GM21515 (cell line): ENCODE measurements around the gene PLEKHA7.

ENCODE experiments used
- ATAC-seq: cut with Tn5 transposase; IDR thresholded peaks from one replicate; pipeline ENCODE4 v1.9.1; 2021; ENCODE audit not compliant: unreplicated experiment

Gene PLEKHA7

DNA sequence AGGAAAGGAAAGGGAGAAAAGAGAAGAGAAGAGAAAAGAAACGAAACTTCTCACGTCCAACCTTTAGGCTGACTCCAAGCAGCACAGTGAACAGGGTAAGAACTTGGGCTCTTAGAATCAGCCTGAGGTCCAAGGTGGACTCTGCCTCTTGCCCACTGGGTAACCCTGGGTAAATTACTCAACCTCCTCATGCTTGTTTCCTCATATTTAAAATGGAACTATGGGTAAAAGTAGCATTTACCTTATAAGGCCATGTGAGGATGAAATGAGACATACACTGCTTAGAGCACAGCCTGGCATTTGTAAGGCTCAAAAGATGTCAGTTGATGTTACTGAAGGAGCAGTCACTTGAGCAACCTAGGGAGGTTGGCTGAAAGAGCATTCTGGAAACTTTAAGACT lies 167.9 kb downstream of the PLEKHA7 start:
- ATAC-seq, result no peak

- ATAC-seq, result no peak
Observed at GRCh38 chr11:16844268-16844771, 169.9 kb downstream of the PLEKHA7 start.

DNA sequence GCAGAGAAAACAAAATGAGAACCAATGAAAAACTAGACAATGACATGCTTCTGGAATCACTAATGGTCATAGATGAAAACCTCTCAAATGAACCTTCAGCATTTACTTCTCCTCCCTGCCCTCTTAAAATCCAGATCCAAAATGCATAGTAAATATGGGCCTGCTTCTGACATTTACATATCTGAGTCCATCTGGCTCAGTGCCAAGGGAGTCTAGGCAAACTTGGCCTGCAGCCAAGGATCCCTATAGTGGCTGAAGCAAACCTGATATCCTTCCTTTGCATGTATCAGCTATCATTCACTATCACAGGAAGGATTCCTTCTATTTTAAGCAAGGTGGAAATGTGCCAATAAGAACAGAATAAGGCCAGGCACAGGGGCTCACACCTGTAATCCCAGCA lies 170.9 kb downstream of the PLEKHA7 start:
- no peak for ATAC-seq

GRCh38 chr11:16841984-16842383 lies 172.2 kb downstream of the PLEKHA7 start:
- no peak for ATAC-seq

DNA sequence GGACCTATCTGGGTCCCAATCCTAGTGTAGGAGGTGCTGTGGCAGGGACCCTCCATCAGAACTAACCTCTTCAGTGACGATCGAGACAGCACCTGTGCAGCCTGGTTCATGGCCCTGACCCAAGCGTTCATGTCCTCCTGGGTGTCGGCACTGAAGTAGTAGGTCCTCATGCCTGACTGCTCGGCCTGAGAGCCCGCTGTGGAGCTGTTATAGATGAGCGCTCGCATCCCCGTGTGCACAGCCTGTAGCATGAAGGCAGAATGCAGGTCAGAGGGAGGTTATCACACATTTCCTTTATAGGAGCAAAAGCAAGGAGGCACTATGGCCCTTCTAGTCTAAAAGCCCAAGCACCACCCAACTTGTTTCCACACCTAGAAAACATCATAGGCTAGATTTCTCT lies 172.7 kb downstream of the PLEKHA7 start:
- no peak for ATAC-seq

DNA sequence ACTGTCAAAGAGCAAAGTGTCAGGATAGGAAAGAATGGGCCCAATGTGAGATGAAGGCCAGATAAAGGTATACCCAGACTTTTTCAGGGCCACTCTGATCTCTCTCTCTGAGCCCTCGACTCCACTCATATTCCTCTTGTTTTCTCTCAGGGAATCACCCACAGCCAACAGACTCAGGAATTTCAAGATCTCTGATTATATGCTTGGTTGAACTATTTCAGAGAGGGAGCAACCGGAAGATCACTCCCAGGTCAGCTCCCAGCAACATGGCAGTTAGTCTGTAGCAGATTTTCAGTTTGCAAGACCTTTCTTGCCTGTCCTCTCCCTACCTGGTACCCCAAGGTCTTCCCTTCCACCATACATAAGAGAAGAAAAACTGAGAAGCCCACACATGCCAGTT lies 173.3 kb downstream of the PLEKHA7 start:
- ATAC-seq, result no peak

- no peak for ATAC-seq
Observed at GRCh38 chr11:16839821-16840220, 174.4 kb downstream of the PLEKHA7 start.

- no peak for ATAC-seq
Observed at GRCh38 chr11:16834384-16834783, 179.8 kb downstream of the PLEKHA7 start.

GRCh38 chr11:16833026-16833425 lies 181.2 kb downstream of the PLEKHA7 start:
- ATAC-seq, result no peak

DNA sequence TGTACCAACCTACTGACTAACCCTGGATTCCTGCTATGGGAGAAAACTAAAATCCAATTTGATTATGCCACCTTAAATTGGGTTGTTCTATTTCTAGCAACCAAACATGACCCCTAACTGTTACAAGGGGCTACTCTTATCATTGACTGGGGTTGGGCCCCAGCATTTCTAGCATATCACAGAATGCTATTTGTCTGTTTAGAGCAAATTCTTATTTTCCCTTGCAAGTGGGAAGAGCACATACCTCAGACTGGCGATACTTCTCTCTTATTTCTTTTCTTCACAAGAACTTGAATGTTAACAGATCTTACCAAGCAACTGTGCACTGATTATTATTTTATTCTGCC lies 182.0 kb downstream of the PLEKHA7 start:
- ATAC-seq, result no peak

DNA sequence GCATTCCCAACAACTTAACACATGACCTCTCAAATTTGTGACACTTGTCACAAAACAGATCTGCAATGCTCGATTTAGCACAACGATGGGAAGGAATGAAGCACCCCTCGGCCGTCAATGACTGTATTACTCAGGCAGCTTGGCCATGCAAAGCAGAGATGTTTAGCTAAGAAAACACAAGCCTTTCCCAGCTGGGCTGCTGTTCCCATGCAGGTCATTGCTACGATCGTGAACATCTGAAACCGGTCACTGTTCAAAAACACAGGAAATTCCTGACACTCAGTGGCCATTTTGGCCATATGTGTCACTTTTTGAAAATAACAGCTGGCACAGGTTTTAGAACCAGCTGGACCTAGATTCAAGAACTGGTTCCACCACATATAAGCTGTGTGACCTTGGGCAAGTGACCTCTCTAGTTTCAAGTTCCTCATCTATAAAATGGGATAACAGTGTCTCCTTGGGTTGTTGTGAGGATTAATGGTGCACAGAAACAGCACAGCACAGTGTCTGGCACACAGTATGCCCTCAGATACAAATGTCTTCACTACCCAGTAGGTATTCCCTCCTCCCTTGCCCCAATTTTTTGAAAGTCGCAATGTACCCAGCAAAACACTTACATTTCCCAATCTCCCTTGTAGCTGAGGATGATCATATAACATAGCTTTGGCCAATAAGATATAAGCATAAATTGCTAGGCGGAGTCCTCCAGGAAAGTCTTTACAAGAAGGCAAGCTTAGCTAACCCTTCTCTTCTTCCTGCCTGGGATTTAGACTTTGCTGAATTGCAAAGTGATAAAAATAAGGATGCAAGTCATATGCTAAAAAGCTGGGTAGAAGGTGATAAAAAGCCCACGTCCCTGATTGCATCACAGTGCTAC lies 182.7 kb downstream of the PLEKHA7 start:
- no peak for ATAC-seq

GRCh38 chr11:16827139-16827538 lies 187.1 kb downstream of the PLEKHA7 start:
- no peak for ATAC-seq

DNA sequence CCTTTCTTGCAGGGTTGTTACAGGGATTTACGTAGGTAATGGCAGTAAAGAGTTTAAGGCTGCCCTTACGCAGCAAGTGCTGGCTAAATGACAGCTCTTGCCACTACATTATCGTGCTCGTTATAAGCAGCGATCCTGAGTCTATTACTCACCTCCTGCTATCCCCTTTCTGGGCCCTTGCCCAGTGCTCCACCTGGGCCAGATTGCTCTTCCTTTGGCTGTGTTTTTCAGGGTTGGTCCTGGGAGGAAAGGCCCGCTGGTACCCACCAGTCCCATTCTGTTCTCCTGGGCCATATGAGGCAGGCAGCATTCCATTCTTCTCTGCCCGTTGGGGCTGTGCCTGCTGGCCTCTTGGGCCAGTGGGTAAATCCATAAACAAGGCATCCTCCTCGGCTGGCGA lies 188.2 kb downstream of the PLEKHA7 start:
- ATAC-seq, result no peak

DNA sequence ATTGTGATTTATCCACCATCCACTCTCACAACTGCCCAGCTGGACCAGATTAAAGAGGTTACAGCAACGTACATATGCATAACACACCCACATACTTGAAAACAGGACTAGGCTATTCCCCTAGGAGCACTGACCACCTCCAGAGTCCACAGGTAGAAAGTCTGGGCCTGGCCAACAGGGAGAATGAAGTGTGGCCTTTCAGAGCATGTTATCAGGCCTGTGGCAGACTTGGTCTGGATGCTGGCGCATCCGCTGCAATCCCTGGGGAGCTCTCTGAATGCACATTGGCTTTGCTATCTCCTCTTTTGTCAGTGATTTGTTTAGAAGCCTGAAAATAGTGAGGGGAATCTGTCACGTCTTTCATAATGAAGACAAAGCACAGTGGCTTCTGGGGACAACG lies 189.1 kb downstream of the PLEKHA7 start:
- no peak for ATAC-seq

DNA sequence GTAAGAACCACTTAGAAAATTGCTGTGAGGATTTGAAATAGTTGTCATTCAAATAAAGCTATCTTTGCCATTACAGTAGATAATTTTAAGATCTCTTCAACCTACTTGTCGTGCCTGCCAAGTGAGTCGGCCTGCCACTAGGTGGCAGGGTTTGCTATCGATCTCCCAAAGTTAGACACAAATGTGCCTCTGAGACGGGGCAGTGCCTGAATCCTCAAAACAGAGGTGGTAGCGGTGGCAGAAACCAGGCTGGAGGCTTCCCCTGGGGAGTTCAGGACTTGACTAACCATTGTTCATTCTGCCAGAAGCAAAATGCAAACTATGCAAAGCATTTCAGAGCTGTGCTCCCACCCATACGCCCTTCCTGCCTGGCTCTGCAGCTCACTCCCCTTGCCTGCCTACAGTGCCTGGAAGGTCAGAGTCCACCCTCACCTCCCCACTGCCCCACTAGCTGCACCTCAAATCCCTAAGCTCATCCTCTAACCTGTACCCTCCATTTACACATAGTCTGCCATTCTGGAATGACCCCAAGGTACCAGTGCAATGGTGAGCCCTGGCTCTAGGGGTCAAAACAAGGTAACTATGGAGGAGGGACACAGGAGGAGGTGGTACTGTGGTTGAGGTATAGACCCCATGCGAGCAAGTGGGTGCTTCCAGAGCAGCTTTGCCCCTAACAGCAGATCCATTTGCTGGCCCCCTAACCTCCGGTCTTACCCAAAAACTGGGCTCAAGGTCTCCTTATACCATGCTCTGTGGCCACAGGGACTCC lies 193.7 kb downstream of the PLEKHA7 start:
- no peak for ATAC-seq

DNA sequence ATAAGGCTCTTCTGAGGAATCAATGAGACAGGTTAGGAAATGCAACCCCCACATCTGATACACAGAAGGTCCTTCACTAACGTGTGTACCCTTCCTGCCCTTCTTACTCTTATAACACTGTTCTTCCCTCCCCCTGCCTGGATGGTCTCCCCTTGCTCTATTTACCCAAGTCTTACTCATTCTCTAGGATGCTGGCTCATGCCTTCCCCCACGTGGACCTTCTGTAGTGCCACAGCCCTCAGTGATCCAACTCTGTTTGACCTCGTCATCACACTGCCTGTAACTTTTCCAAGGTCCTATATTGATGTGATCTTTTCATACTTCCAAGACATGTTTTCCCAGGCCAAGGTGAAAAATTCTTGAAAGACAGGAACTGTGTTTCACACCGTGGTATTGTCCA lies 195.9 kb downstream of the PLEKHA7 start:
- no peak for ATAC-seq

- no peak for ATAC-seq
Observed at GRCh38 chr11:16817351-16817750, 196.9 kb downstream of the PLEKHA7 start.

DNA sequence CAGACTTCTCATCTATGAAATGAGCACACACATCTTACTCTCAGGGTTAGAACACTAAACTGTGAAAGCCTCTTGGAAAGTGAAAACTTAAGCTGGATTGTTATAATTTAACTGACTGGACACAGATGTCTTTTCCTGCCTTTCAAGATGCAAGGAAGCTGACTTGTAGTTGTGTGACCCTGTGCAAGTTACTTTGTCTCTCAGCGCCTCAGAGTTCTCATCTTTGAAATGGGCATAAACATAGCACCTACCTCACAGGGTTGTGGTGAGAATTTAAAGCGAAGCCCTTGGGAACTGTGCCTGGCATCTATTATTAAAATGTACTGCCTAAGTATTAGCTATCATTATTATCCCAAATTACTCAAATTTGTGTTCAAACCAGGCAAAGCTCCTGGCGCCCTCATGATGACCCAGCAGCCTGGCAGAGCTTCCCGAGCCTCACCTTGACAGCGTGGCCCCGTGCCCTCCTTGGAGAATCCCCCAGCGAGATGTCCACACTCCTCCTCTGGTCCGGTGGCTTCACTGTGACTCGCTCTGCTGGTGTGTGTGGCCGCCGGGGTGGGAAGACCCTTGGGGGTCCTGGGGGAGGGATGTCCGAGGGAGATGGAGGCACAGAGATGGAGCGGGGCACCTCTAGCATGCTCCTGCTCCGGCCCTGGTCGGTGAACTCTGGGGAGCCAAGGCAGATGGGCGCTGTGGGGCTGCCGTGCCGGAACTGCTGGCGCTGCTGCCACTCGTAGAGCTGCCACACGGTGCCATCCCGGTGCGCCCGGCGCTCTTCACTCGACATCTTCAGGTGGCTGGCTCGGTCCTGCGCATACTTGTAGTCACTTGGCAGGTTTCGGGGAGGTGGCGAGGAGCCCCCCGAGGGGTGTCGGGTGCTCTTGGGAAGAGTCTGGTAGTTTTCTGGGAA lies 197.6 kb downstream of the PLEKHA7 start:
- no peak for ATAC-seq

DNA sequence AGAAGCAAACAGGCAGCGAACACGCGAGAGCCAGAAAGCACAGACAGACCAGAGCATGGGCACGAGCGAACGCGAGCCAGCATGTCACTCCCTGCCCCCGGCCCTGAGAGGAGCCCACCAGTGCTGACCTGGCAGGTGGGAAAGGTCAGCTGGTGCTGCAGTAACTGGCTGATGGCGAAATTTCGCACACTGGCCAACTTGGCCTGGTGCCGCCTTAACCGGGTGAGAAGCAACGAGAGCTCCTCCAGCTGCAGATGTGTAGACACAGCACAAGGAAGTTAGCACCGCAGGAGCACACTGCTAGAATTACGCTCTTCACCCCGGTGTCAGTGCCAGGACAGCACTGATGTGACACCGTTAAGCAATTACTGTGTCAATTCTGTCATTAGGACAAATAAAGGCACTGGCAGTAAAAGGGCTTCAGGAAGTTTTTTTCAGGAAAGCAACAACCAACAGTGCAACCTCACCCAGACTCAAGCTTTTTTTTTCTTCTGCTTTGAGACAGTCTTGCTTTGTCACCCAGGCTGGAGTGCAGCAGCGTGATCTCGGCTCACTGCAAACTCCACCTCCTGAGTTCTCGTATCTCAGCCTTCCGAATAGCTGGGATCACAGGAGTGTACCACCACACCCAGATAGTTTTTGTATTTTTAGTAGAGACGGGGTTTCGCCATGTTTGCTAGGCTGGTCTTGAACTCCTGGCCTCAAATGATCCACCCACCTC lies 199.0 kb downstream of the PLEKHA7 start:
- no peak for ATAC-seq

DNA sequence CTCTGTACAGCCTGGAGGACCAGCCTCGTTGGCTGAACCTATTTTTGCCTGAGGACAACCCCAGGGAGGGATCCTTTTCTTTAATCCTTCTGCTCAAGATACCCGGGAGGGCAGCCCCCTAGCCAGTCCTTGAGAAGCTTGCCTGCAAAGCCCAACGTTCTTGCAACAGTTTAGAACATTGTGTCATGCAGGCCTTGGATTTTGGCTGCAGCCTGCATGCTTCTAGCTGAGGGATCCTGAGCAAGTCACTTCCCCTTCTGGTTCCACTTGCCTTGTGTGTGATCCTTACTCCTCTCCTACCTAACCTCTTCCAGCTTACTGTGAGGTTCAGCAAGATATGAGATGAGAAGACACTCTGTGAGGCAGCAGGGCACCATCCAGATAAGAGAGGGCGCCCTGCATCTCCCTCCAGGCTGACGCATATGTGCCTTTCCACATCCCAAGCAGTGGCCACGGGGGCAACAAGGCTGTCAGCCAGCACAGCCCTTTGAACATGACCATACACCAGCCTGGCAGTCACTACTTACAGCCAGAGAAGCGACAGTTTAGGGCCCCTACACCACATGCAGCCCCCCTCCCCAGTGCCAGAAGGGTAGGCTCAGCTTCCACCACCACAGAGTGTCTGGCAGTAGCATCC lies 199.7 kb downstream of the PLEKHA7 start:
- ATAC-seq, result no peak
